B cell (primary cell): Measurements from ENCODE around the gene ETV6. TPM values are rescaled to one million over a fixed set of nuclear protein-coding genes. Genes with fewer than 3 reads are reported as not detected.
A peak's percentile ranks its signal among the peaks of the same experiment; 100 is the strongest.

ENCODE experiments used
- ATAC-seq: fragments of 200-7000 bp; cut with Tn5 transposase; one replicate; pipeline ENCODE4 v1.10.0; 2021; ENCODE audit warnings: low read depth, mild to moderate bottlenecking, moderate number of reproducible peaks, moderate library complexity
- CTCF ChIA-PET: fragments of 350-600 bp; sonication (Branson Sonifier 250); formaldehyde crosslinking; loops from one replicate; lab custom pipeline; 2021; ENCODE audit warnings: antibody characterized with exemption, inconsistent platforms; lab: Charles Lee
- POLR2A ChIA-PET: fragments of 350-600 bp; sonication (Branson Sonifier 250); formaldehyde crosslinking; loops from one replicate; lab custom pipeline; 2021; ENCODE audit warnings: antibody characterized with exemption; lab: Charles Lee
- DNase-seq: peaks from one replicate; pipeline ENCODE4 v3.0.0; 2013
- H2AFZ ChIP-seq: 2 replicates; pipeline ENCODE4 v1.6.1; 2012; ENCODE audit warnings: mild to moderate bottlenecking, low read depth, low read length; ENCODE audit not compliant: insufficient read depth, poor library complexity, severe bottlenecking
- H3K27ac ChIP-seq, 2 donors: 1 replicate in 1 of 2; 2 replicates in 1 of 2; pipeline ENCODE4 v1.5.1; 2012 to 2013; ENCODE audit warnings: low read length in 2 of 2, mild to moderate bottlenecking in 2 of 2, moderate library complexity in 1 of 2
- H3K27me3 ChIP-seq, 4 experiments: fragments of 200-600 bp in 1 of 4; sonication (generic) in 1 of 4; replicated peaks in 1 of 4; 1 replicate in 2 of 4; 2 replicates in 2 of 4; pipeline versions ENCODE4 v1.6.1 to v1.7.0; 2013 to 2016; ENCODE audit warnings: low read length in 3 of 4, mild to moderate bottlenecking in 2 of 4, mixed read lengths in 1 of 4, moderate library complexity in 1 of 4; ENCODE audit not compliant: insufficient read depth in 4 of 4, control insufficient read depth in 3 of 4; ENCODE audit errors: control extremely low read depth in 1 of 4
- H3K36me3 ChIP-seq, 2 experiments: replicated peaks in 1 of 2; 1 replicate in 1 of 2; 2 replicates in 1 of 2; pipeline versions ENCODE4 v1.6.1 to v1.7.1; 2013; ENCODE audit warnings: low read length in 1 of 2; ENCODE audit not compliant: insufficient read depth in 2 of 2, control insufficient read depth in 1 of 2; ENCODE audit errors: control extremely low read depth in 1 of 2, extremely low read depth in 1 of 2
- H3K4me1 ChIP-seq, 2 donors: fragments of 200-600 bp in 1 of 2; sonication (generic) in 1 of 2; 1 replicate in 1 of 2; 2 replicates in 1 of 2; pipeline versions ENCODE4 v1.5.1 to v1.6.1; 2013 to 2017; ENCODE audit warnings: low read length in 2 of 2; ENCODE audit not compliant: control insufficient read depth in 2 of 2, insufficient read depth in 2 of 2
- H3K4me2 ChIP-seq: replicated peaks from 2 replicates; pipeline ENCODE3; 2012; ENCODE audit warnings: mild to moderate bottlenecking, low read depth, low read length; ENCODE audit not compliant: poor library complexity, severe bottlenecking
- H3K4me3 ChIP-seq, 5 experiments: fragments of 200-600 bp in 1 of 5; sonication (generic) in 1 of 5; 1 replicate in 3 of 5; 2 replicates in 2 of 5; pipeline versions ENCODE4 v1.5.1 to v1.7.0; 2011 to 2016; ENCODE audit warnings: low read length in 4 of 5, mild to moderate bottlenecking in 4 of 5, low read depth in 2 of 5, control low read depth in 1 of 5, moderate library complexity in 1 of 5; ENCODE audit not compliant: insufficient read depth in 1 of 5; ENCODE audit errors: control extremely low read depth in 1 of 5, extremely low read depth in 1 of 5
- H3K79me2 ChIP-seq: fragments of 200-600 bp; sonication (generic); one replicate; pipeline ENCODE4 v1.6.0; 2016; ENCODE audit warnings: low read length; ENCODE audit not compliant: control insufficient read depth, insufficient read depth
- H3K9ac ChIP-seq: fragments of 200-600 bp; sonication (generic); 2 replicates; pipeline ENCODE4 v1.6.1; 2017; ENCODE audit warnings: mild to moderate bottlenecking, low read length, moderate library complexity
- H3K9me3 ChIP-seq, 3 donors: one replicate each; pipeline versions ENCODE4 v1.6.1 to v1.7.1; 2013; ENCODE audit warnings: low read length in 2 of 3; ENCODE audit not compliant: control insufficient read depth in 2 of 3, insufficient read depth in 1 of 3; ENCODE audit errors: control extremely low read depth in 1 of 3
- H4K20me1 ChIP-seq: 2 replicates; pipeline ENCODE4 v1.6.0; 2012; ENCODE audit warnings: mild to moderate bottlenecking, low read length; ENCODE audit not compliant: insufficient read depth, control insufficient read depth, poor library complexity, severe bottlenecking
- H3K27ac Mint-ChIP-seq: one replicate; pipeline ENCODE4 v1.8.0; 2021; ENCODE audit warnings: mixed read lengths
- H3K27me3 Mint-ChIP-seq: one replicate; pipeline ENCODE4 v1.8.0; 2021; ENCODE audit warnings: mixed read lengths
- H3K4me1 Mint-ChIP-seq: one replicate; pipeline ENCODE4 v1.8.0; 2021; ENCODE audit warnings: mixed read lengths
- H3K4me3 Mint-ChIP-seq: one replicate; pipeline ENCODE4 v1.8.0; 2021; ENCODE audit warnings: mixed read lengths
- H3K9me3 Mint-ChIP-seq: one replicate; pipeline ENCODE4 v1.8.0; 2022; ENCODE audit warnings: mixed read lengths; ENCODE audit not compliant: insufficient read depth
- EZH2 ChIP-seq: IDR thresholded peaks from 2 replicates; pipeline ENCODE4 v1.6.1; 2012; ENCODE audit warnings: borderline replicate concordance, low read depth, mild to moderate bottlenecking, moderate library complexity, low read length; ENCODE audit not compliant: insufficient read depth, poor library complexity, severe bottlenecking
- WGBS: methylation state at CpG from one replicate; pipeline ENCODE4 v1.1.5; 2013; ENCODE audit warnings: missing lambda C conversion rate; ENCODE audit not compliant: insufficient coverage; 5-methylcytosine and 5-hydroxymethylcytosine counted together
- intact Hi-C: fragments of 100-400 bp; cut with micrococcal nuclease; formaldehyde crosslinking; loops from one replicate; pipeline ENCODE4 v1.10.0; 2022
- polyA plus RNA-seq: library from polyadenylated mRNA; depleted of rRNA; stranded (reverse); fragments of >200 nt; gene quantifications from 2 replicates; pipeline ENCODE4 v1.2.3, GENCODE V29; 2012
- total RNA-seq, 2 donors: library from RNA; stranded (reverse); fragments of 120-200 nt in 1 of 2; gene quantifications; 1 replicate in 1 of 2; 2 replicates in 1 of 2; pipeline versions ENCODE4 v1.2.3 to v1.2.4, GENCODE V29; 2013 to 2022
- TF ChIP-seq, protein P1 (sequence below): fragments of 200-600 bp; IDR thresholded peaks from one replicate; pipeline ENCODE4 v1.8.0; 2022; ENCODE audit warnings: antibody characterized with exemption, mild to moderate bottlenecking

Gene ETV6
- total and polyA plus RNA-seq, 2 donors (not counting 1 experiment from before 2014, with no cell fraction given), result 17.4 to 123 TPM

DNA sequence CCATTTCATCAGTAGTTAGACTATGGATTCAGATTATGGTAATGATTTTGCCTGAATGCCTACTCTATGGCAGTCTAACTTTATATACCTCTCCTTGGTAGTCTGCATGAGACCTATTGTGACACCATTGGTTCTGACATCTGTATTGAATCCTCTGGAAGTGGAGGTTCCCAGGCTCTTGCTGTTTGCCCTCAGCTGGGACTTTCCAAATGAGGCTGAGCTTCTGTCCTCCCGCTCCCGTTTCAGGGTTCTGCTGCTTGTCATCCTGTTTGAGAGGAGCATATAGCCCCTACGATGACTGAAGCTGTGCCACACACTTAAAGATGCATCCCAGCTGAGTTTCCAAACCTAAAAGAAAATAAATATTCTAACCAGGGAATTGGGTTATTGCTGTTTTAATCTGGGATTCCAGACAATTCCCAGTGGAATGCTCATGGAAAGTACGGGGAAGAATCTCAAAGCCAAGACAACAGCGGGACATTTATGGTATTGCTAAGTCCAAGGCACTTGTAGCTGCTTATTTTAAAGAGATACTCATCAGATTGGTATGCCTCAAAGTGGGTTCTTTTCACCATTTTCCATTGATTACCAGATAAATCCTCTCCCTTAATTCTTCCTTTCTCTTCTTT is 105.9 kb downstream of the ETV6 start:
- Mint-ChIP-seq H3K4me3 (no peak overlapping the region), H3K9me3 (no peaks in the 10 kb centered on the region)
- POLR2A ChIA-PET, result no interaction called here

DNA sequence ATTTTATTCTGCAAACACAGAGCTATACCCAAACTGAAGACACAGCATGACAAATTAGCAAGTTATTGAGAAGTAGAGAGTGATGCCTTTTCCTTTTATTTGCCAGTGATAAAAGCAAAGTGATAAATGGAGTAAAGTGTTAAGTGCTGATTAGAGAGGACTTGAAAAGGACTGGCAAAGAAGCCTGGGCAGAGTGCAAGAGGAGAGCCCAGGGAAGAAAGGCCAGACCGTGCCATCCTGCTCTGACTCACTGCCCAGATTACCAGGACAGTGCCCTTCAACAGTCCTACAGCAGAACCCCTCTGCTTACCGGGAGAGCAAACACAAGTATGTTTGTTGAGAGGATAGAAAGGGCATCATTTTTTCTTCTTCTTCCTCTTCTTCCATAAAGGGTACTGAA is 106.5 kb downstream of the ETV6 start:
- POLR2A ChIA-PET, result no interaction called here
- peak overlapping the region; percentile 71 for H3K27ac Mint-ChIP-seq

More for the DNA sequence above, 105.9 kb downstream of the ETV6 start:
- H3K27ac ChIP-seq, result no peak overlapping the region
- ATAC-seq (no peak), DNase-seq (no peak)
- intact Hi-C loops, result loop anchor here (10.0 kb wide), 1 partner anchor 259 kb away; no protein-coding TSS in a partner anchor
- 83% methylated on average over 2 of the region's 5 CpGs for whole genome bisulfite sequencing
- no peak overlapping the region for H2AFZ ChIP-seq
- H3K9ac ChIP-seq, result no peak overlapping the region
- no peak overlapping the region for H3K4me3 ChIP-seq
- H3K27me3 ChIP-seq, result no peaks in the 10 kb centered on the region
- H3K4me1 ChIP-seq, result peaks cover 52 to 60% of the 10 kb centered on the region in 2 donors
- Mint-ChIP-seq H3K27me3 (no peaks in the 10 kb centered on the region), H3K27ac (peak overlapping the region; percentile 71), H3K4me1 (peaks cover 70% of the 10 kb centered on the region)
- no peak overlapping the region for H3K4me2 ChIP-seq
- no peak for TF ChIP-seq EZH2
- TF ChIP-seq, protein P1, sequence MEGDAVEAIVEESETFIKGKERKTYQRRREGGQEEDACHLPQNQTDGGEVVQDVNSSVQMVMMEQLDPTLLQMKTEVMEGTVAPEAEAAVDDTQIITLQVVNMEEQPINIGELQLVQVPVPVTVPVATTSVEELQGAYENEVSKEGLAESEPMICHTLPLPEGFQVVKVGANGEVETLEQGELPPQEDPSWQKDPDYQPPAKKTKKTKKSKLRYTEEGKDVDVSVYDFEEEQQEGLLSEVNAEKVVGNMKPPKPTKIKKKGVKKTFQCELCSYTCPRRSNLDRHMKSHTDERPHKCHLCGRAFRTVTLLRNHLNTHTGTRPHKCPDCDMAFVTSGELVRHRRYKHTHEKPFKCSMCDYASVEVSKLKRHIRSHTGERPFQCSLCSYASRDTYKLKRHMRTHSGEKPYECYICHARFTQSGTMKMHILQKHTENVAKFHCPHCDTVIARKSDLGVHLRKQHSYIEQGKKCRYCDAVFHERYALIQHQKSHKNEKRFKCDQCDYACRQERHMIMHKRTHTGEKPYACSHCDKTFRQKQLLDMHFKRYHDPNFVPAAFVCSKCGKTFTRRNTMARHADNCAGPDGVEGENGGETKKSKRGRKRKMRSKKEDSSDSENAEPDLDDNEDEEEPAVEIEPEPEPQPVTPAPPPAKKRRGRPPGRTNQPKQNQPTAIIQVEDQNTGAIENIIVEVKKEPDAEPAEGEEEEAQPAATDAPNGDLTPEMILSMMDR, result no peak
- H3K9me3 ChIP-seq, result no peaks in the 10 kb centered on the region
- no peaks in the 10 kb centered on the region for H4K20me1 ChIP-seq
- H3K79me2 ChIP-seq, result peaks cover 81% of the 10 kb centered on the region
- H3K36me3 ChIP-seq, result peaks cover 4 to 31% of the 10 kb centered on the region in 2 experiments
- CTCF ChIA-PET, result interaction anchor here (1.2 kb wide), 1 partner anchor 57 kb away, joined by 4 read pairs; no protein-coding TSS in a partner anchor

More for the DNA sequence above, 106.5 kb downstream of the ETV6 start:
- intact Hi-C loops, result loop anchor here (10.0 kb wide), 1 partner anchor 259 kb away; no protein-coding TSS in a partner anchor
- Histone ChIP-seq H2AFZ (no peak overlapping the region), H4K20me1 (no peaks in the 10 kb centered on the region), H3K36me3 (peaks cover 4 to 31% of the 10 kb centered on the region in 2 experiments), H3K79me2 (peaks cover 76% of the 10 kb centered on the region), H3K27me3 (no peaks in the 10 kb centered on the region), H3K4me1 (peaks cover 47 to 55% of the 10 kb centered on the region in 2 donors), H3K4me3 (no peak overlapping the region), H3K9ac (no peak overlapping the region), H3K9me3 (no peaks in the 10 kb centered on the region), H3K27ac (no peak overlapping the region), H3K4me2 (no peak overlapping the region)
- DNase-seq, result no peak
- CTCF ChIA-PET, result interaction anchor here (0.7 to 1.2 kb wide), 2 partner anchors 57 to 135 kb away, joined by 3 to 4 read pairs; no protein-coding TSS in a partner anchor
- H3K9me3 Mint-ChIP-seq, result no peaks in the 10 kb centered on the region
- TF ChIP-seq, protein P1, result no peak
- TF ChIP-seq EZH2, result no peak
- no peak overlapping the region for H3K4me3 Mint-ChIP-seq
- H3K4me1 Mint-ChIP-seq, result peaks cover 66% of the 10 kb centered on the region
- ATAC-seq, result no peak
- no CpG with 5 or more reads among the region's 2 CpGs for WGBS
- no peaks in the 10 kb centered on the region for H3K27me3 Mint-ChIP-seq
